ENCODE measurements around the gene CAPN8. TPM values are rescaled to one million over a fixed set of nuclear protein-coding genes. Genes with fewer than 3 reads are reported as not detected.

Gene CAPN8
- total RNA-seq, 1 experiment from 2014 or later, result 0.54 TPM

DNA sequence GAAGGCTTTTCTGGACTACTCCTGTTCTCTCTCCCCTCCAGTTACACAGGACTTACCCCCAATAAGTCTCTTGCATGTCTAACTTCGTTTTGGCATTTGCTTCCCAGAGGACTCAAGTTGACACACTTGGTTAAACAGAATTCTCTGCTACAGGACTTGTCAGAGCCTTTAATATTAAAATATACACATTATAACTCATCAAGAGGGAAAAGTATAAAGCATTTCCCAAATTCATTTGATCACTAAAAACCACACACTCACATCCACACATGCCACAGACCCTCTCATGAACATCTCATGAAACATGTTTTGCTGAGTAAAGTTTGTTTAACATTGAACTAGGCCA is 38.1 kb upstream of the CAPN8 start (continued):
- no peak for TF ChIP-seq TCF7L2 (IDR thresholded peaks at IDR 0.05; ENCODE audit: borderline replicate concordance, extremely low read depth, insufficient read depth, insufficient read length)

DNA sequence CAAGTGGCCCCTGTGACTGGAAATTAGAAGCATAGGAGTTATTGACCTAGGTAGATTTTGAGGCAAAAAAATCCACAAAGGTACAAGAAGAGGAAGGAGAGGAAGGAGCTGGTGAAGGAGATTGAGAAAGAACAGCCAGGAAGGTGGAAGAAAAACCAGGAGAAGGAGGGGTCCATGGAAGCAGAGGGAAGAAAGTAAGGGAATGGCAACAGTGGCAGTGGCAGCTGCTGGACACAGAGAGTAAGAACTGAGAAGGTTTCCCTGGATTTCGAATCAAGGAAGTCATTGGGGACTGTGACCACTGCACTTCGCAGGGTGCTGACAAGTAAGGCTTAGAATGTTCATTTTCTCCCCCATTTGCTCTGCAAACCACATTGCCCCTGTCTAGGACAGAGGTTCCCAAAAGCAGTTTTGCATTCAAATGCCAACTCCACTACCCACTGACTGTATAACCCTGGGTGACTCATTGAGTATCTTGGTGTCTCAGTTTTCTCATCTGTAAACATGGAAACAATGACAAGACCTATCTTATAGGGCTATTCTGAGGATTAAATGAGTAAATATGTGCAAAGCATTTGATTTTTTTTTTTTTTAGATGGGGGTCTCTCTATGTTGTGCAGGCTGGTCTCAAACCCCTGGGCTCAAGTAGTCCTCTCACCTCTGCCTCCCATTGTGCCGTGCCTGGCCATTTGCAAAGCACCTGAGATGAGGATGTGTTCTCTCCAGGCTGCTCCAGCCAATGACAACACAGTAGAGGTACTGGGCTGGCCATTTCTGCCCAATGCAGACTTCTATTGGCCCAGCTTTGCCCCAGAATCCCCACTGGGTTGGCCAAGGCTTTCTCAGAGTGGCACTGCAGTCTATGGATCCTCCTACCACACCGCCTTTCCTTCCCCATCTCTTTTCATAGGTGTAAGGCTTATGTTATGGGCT is 37.5 kb upstream of the CAPN8 start:
- BruUV-seq (replicated peaks), result no TSS peak
- Histone ChIP-seq H3K9ac (ENCODE audit: low read length) (peak overlapping the region; percentile 51), H3K79me2 (ENCODE audit: insufficient read depth, low read length) (no peaks in the 10 kb centered on the region), H3K9me3 (ENCODE audit: control insufficient read depth in 1 of 2, insufficient read depth in 1 of 2, low read depth in 1 of 2, low read length in 2 of 2) (no peaks in the 10 kb centered on the region), H3K27ac (ENCODE audit: low read depth, low read length) (peak overlapping the region; percentile 61; the same call in 1 of the 2 replicates), H2AFZ (ENCODE audit: low read depth, low read length, poor library complexity, severe bottlenecking) (no peak overlapping the region), H3K27me3 (ENCODE audit: insufficient read depth, low read length) (no peaks in the 10 kb centered on the region), H3K4me3 (replicated peaks in 1 of 2; ENCODE audit: low read depth in 1 of 2, low read length in 2 of 2) (no peak overlapping the region), H3K9me2 (ENCODE audit: insufficient read depth) (no peaks in the 10 kb centered on the region), H3K4me2 (ENCODE audit: low read length) (peak overlapping the region; percentile 56), H3K36me3 (ENCODE audit: control insufficient read depth in 1 of 2, insufficient read depth in 2 of 2, low read length in 2 of 2) (no peaks in the 10 kb centered on the region), H4K20me1 (ENCODE audit: insufficient read depth) (no peaks in the 10 kb centered on the region), H3K4me1 (ENCODE audit: control insufficient read depth in 1 of 2, insufficient read depth in 2 of 2, low read length in 2 of 2) (peaks cover 50 to 97% of the 10 kb centered on the region in 2 experiments)
- intact Hi-C loops (cut with micrococcal nuclease), result loop anchor here (5.0 kb wide), 1 partner anchor 144 kb away; the partner anchor contains the start of gene TP53BP2
- ChIA-PET RAD21 (ENCODE audit: low non-redundant PET in 1 of 2, low total read pairs in 2 of 2, uncharacterized antibody in 2 of 2, unreplicated experiment in 2 of 2) (no interaction called here), CTCF (interaction anchor here (1.3 kb wide), 1 partner anchor 9 kb away, joined by 3 read pairs; the partner anchor contains the start of gene CAPN2), POLR2A (interaction anchor here (2.4 kb wide), 1 partner anchor 23 kb away, joined by 8 read pairs; no protein-coding TSS in a partner anchor)
- DNase-seq (ENCODE audit: low read depth, low spot score) (no peak), ATAC-seq (peak; percentile 7; the same call in 1 of the 2 replicates)
- TF ChIP-seq EGR1 (IDR thresholded peaks at IDR 0.05; ENCODE audit: low read depth) (no peak), YY1 (IDR thresholded peaks at IDR 0.05; ENCODE audit: extremely low read depth, insufficient replicate concordance, low read depth, low read length) (no peak), POLR2A (IDR thresholded peaks at IDR 0.05; ENCODE audit: borderline replicate concordance, extremely low read depth, insufficient read depth, insufficient read length) (peak; percentile 28), FOSL1 (IDR thresholded peaks at IDR 0.05; ENCODE audit: low read depth) (no peak)
